T-helper 2 cell (primary cell): ENCODE results near the gene ARG2.

Source experiments
- DNase-seq, 5 experiments: peaks; one replicate each; pipeline versions ENCODE4 v3.0.0 to v3.0.0-alpha.2; 2012 to 2022

Gene ARG2

DNA sequence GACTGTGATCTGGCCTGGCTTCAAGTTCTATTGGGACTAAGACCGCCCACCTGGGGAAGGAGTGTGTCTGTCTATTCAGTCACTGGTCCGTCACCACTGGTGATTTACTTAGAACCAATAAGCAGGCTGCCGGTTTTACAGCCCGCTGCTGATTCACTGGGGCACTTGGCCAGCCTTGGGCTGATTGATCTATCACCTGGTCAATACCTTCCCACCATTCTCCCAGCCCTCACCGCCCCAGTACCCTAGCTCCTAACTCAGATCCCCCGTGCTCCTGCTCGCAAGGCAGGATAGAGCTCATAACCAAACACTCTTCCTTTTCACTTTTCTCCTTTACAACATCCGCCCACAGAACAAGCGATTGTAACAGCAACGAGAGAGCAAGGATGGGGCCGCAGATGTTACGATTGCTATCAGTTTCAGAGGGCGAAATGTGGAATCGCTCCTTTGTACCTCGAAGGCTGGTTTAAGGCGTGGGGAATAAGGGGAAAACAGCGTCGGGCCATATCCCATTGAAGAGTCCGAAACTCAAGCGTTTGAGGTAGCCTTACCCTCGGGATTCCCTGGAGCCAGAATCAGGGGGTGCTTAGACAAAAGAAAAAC is 75.2 kb downstream of the ARG2 start:
- peak in 4 of 5 experiments; percentile 49 to 89 (median 53) for DNase-seq

DNA sequence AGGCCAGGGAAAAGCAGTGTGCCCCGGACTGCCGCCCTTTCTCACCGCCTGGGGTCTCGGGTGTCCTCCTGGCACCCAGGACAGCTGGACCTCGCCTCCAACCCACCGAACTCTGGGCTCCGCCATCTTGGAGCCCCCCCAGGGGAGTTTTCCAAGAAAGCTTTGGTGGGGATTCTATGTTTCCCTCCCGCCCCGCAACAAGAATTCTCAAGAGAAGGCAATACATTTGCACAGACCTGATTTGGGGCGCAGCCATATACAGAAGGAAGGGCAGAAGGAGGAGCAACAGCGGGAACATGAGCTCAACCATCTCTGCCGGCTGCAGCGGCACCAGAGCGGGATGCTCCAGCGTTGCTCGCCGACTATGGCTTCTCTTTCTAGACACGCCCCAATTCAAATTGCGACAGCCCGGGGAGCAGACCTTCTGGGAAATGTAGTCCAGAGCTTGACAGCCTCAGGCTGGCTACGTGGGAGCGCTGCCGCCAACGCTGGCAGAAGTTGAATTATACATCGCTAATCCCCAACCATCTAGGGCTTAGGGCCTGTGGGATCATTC is 75.8 kb downstream of the ARG2 start, which contains the start of gene RDH11:
RDH11 (minus strand) TSS at position 371 of the 556 bp plus-strand sequence; CDS start at position 310, 61 bp downstream.
- peak; percentile 59 to 93 (median 77) for DNase-seq

DNA sequence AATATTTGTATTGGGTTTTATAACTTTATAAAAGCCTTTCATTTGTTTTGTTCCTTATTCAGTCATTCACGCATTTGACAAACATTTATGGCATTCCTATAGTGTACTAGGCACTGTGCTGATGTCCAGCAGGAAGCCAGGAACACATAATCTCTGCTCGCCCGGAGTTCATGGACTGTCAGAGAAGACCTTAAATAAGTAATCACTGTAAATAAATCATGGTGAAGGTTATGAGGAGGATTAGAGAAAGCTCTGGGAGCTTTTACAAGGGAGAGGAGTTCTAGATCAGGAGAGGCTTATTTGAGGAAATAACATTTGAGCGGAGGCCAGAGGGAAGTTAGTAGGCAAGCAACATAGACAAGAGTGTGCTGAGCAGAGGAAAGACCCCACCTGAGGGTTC is 77.3 kb downstream of the ARG2 start:
- no peak for DNase-seq

DNA sequence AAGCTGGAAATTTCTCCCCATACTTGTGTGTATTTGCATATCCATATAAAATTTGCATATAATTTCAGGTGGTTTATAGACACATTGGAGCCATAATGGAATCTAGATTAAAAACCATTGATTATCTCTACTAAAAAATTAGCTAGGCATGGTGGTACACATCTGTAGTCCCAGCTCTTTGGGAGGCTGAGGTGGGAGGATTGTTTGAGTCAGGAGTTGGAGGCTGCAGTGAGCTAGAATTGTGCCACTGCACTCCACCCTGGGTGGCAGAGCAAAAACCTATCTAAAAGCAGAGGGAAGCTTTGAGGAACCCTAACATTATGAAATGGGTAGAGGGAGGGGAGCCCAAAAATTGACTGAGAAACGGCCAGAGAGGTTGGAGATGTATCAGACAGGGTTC is 78.5 kb downstream of the ARG2 start:
- DNase-seq: no peak
